DND-41 (cell line): Measurements from ENCODE around the gene IER2.

Experiments used
- ATAC-seq: fragments of 200-7000 bp; cut with Tn5 transposase; 3 replicates; pipeline ENCODE4 v1.9.1; 2021; ENCODE audit warnings: low read depth; ENCODE audit not compliant: insufficient read depth
- DNase-seq: peaks from one replicate; pipeline ENCODE4 v3.0.0-alpha.2; 2020
- H2AFZ ChIP-seq: 2 replicates; pipeline ENCODE4 v1.6.0; 2012; ENCODE audit warnings: low read depth, low read length
- H3K27ac ChIP-seq: 2 replicates; pipeline ENCODE4 v1.5.1; 2012; ENCODE audit warnings: low read length, inconsistent platforms
- H3K27me3 ChIP-seq: fragments of 200-600 bp; sonication (generic); 2 replicates; pipeline ENCODE4 v1.6.0; 2012; ENCODE audit warnings: low read length, mild to moderate bottlenecking, inconsistent platforms; ENCODE audit not compliant: insufficient read depth, poor library complexity
- H3K36me3 ChIP-seq: 2 replicates; pipeline ENCODE4 v1.5.1; 2012; ENCODE audit warnings: low read length, inconsistent platforms; ENCODE audit not compliant: insufficient read depth
- H3K4me1 ChIP-seq: 2 replicates; pipeline ENCODE4 v1.5.1; 2012; ENCODE audit warnings: mild to moderate bottlenecking, low read length; ENCODE audit not compliant: insufficient read depth
- H3K4me2 ChIP-seq: 2 replicates; pipeline ENCODE4 v1.6.0; 2012; ENCODE audit warnings: mild to moderate bottlenecking, moderate library complexity, low read length, inconsistent platforms; ENCODE audit not compliant: insufficient read depth
- H3K4me3 ChIP-seq, 2 experiments: fragments of 200-600 bp in 1 of 2; shearing (Covaris generic) in 1 of 2; 2 replicates each; pipeline ENCODE4 v1.5.1; 2012 to 2016; ENCODE audit warnings: inconsistent platforms in 2 of 2, low read length in 2 of 2, mild to moderate bottlenecking in 2 of 2, low read depth in 1 of 2, moderate library complexity in 1 of 2
- H3K79me2 ChIP-seq: 2 replicates; pipeline ENCODE4 v1.6.0; 2012; ENCODE audit warnings: low read length, inconsistent platforms; ENCODE audit not compliant: insufficient read depth
- H3K9ac ChIP-seq: 2 replicates; pipeline ENCODE4 v1.6.0; 2012; ENCODE audit warnings: low read depth, mild to moderate bottlenecking, inconsistent platforms, low read length, moderate library complexity
- H3K9me3 ChIP-seq: 2 replicates; pipeline ENCODE4 v1.5.1; 2012; ENCODE audit warnings: low read length, moderate library complexity, mild to moderate bottlenecking, inconsistent platforms; ENCODE audit not compliant: insufficient read depth, severe bottlenecking
- H4K20me1 ChIP-seq: 2 replicates; pipeline ENCODE4 v1.6.0; 2012; ENCODE audit warnings: low read length; ENCODE audit not compliant: insufficient read depth
- EZH2 ChIP-seq: IDR thresholded peaks from 3 replicates; pipeline ENCODE4 v1.6.1; 2012; ENCODE audit warnings: borderline replicate concordance, low read depth, mild to moderate bottlenecking, moderate library complexity, low read length, inconsistent platforms; ENCODE audit not compliant: severe bottlenecking
- TF ChIP-seq, protein P1 (sequence below): IDR thresholded peaks from 2 replicates; pipeline ENCODE4 v1.5.1; 2012; ENCODE audit warnings: borderline replicate concordance, low read length, moderate library complexity, mild to moderate bottlenecking; ENCODE audit not compliant: poor library complexity, severe bottlenecking; ENCODE audit errors: extremely low read depth

The IER2 gene, protein sequence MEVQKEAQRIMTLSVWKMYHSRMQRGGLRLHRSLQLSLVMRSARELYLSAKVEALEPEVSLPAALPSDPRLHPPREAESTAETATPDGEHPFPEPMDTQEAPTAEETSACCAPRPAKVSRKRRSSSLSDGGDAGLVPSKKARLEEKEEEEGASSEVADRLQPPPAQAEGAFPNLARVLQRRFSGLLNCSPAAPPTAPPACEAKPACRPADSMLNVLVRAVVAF

DNA sequence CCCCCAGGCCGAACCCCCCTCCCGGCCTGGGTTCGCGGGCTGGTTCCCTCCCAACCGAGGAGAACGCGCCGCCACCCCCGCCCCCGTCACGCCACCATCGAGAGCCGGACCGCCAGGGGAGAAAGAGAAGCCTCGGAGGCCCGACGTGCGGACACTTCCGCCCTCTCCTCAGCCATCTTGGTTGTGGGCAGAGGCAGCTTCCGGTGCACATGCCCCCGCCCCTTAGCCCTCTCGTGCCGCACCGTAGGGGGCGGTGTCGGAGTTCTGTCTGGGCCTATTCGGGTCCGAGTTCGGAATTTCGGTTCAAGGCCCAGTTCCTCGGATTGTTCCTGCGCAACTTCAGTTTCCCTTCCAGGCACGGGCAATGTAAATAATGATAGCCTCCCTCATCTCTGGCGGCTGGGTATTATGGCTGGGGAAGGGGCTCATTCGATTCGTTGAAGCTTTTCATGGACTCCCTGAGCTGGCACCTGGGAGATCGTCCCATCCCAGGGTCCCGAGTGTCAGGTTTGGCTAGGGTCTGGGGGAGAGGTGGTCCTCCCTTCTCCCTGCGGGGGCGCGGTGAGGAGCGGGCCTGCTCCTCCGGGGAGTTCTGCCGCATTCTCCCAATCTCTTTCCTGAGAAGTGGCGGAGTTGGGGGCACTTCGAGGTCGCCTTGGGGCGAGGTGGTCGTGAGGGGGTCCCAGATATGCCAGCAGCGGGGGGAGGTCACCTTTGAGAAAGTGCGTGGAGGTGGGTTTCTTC is at the start of gene IER2, which contains the start of gene STX10:
TSS of gene IER2 (plus strand) at position 225 of the 744 bp plus-strand sequence. CDS start 2,776 bp downstream, outside the sequence.
TSS of gene STX10 (minus strand) at position 189 of the 744 bp plus-strand sequence. CDS start 202 bp downstream, outside the sequence.
- peak within 1 kb of the TSS; percentile 87 for H3K9ac ChIP-seq
- H2AFZ ChIP-seq: peak within 1 kb of the TSS; percentile 74
- H3K79me2 ChIP-seq: peaks cover 33% of the 10 kb centered on the region
- peaks cover 13% of the 10 kb centered on the region for H3K36me3 ChIP-seq
- H3K4me1 ChIP-seq: peaks cover 52% of the 10 kb centered on the region
- H3K4me2 ChIP-seq: peak within 1 kb of the TSS; percentile 100
- peaks cover 25% of the 10 kb centered on the region for H4K20me1 ChIP-seq
- TF ChIP-seq, protein P1, sequence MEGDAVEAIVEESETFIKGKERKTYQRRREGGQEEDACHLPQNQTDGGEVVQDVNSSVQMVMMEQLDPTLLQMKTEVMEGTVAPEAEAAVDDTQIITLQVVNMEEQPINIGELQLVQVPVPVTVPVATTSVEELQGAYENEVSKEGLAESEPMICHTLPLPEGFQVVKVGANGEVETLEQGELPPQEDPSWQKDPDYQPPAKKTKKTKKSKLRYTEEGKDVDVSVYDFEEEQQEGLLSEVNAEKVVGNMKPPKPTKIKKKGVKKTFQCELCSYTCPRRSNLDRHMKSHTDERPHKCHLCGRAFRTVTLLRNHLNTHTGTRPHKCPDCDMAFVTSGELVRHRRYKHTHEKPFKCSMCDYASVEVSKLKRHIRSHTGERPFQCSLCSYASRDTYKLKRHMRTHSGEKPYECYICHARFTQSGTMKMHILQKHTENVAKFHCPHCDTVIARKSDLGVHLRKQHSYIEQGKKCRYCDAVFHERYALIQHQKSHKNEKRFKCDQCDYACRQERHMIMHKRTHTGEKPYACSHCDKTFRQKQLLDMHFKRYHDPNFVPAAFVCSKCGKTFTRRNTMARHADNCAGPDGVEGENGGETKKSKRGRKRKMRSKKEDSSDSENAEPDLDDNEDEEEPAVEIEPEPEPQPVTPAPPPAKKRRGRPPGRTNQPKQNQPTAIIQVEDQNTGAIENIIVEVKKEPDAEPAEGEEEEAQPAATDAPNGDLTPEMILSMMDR: peak; percentile 76
- TF ChIP-seq EZH2: no peak
- H3K9me3 ChIP-seq: no peaks in the 10 kb centered on the region
- H3K27me3 ChIP-seq: peaks cover 16% of the 10 kb centered on the region
- H3K4me3 ChIP-seq: peak within 1 kb of the TSS; percentile 54 to 68
- peak; percentile 93 for DNase-seq
- peak within 1 kb of the TSS; percentile 79 for H3K27ac ChIP-seq
- ATAC-seq: peak; percentile 67

DNA sequence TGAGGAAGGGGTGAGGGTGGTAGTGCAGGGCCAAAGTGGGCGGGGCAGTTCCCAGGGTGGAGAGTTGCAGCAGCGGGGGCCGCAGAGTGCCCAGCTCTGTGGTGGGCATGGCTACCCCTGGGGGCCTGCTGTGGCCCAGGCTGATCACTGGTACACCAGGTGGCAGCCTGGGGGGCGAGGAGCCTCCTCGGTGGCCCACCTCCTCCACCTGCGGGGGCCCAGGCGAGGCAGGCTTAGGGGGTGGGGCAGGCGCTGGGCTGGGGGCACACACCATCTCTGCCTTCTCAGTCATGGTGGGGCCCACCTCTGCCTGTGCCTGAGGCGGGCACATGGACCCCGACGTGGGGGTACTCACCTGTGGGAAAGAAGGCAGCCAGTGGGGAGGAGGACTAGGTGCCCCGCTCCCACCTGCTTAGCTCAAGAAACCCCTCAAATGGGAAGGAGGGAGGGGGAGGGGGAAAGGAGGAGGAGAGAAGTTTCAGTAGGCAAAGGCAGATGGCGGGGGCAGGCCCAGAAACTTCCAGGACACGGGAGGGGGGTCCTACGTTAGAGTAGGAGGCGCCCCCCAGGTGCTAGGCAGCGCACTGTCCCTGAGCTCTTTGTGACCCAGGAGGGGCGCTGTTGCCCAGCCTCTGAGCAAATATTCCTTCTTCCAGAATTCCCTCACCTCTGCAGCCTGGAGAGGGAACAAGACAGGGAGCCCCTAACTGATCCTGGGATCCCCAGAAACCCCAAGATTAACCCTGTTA is 49.2 kb upstream of the IER2 start:
- Histone ChIP-seq H3K27me3 (peaks cover 9% of the 10 kb centered on the region), H3K27ac (no peak overlapping the region), H3K9ac (no peak overlapping the region), H3K9me3 (no peaks in the 10 kb centered on the region), H3K4me2 (no peak overlapping the region), H3K36me3 (no peaks in the 10 kb centered on the region; the same call in 1 of the 2 replicates), H2AFZ (no peak overlapping the region), H3K79me2 (no peaks in the 10 kb centered on the region), H3K4me1 (peaks cover 36% of the 10 kb centered on the region), H4K20me1 (no peaks in the 10 kb centered on the region), H3K4me3 (no peak overlapping the region)
- DNase-seq (no peak), ATAC-seq (no peak)
- TF ChIP-seq, protein P1: peak; percentile 19
- no peak for TF ChIP-seq EZH2

DNA sequence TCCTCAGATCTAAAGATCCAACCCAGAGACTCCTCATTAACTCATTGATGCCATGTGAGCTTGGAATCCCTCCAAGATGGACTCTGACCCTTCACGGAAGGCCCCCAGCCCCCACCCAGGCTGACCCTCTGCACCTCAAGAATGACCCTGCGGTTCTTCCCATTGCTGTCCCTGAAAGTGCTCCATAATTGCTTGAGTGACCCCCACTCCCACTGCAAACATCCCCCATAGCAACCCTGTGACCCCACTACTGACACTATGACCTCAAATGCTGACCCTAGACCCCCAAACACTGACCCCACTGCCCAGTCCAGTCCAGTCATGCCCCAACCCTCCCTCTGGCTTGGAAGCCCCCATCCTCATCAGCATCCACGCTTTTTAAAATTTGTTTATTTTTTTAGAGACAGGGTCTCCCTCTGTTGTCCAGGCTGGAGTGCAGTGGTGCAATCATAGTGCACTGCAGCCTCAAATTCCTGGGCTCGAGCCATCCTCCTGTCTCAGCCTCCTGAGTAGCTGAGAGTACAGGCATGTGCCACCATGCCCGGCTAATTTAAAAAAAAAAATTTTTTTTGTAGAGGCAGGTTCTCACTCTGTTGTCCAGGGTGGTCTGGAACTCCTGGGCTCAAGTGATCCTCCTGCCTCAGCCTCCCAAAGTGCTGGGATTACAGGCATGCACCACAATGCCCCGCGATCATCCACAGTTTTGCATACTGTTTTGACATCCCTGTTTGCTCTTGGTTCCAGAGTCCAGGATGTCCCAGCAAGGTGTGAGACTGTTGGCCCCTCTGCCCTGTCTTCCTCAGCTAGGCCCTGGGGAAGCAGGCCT is 48.4 kb upstream of the IER2 start:
- H3K4me1 ChIP-seq: peaks cover 36% of the 10 kb centered on the region
- peak overlapping the region; percentile 55 for H3K4me2 ChIP-seq
- no peaks in the 10 kb centered on the region; the same call in 1 of the 2 replicates for H3K36me3 ChIP-seq
- H3K79me2 ChIP-seq: no peaks in the 10 kb centered on the region
- no peaks in the 10 kb centered on the region for H4K20me1 ChIP-seq
- DNase-seq: no peak
- no peak for TF ChIP-seq EZH2
- TF ChIP-seq, protein P1: no peak
- no peaks in the 10 kb centered on the region for H3K9me3 ChIP-seq
- H3K4me3 ChIP-seq: peak overlapping the region in 1 of 2 experiments; percentile 48; a peak in 2 of 4 replicates
- peaks cover 9% of the 10 kb centered on the region for H3K27me3 ChIP-seq
- ATAC-seq: no peak
- peak overlapping the region; percentile 30; the same call in 1 of the 2 replicates for H2AFZ ChIP-seq
- peak overlapping the region; percentile 44; the same call in 1 of the 2 replicates for H3K9ac ChIP-seq
- no peak overlapping the region for H3K27ac ChIP-seq
